Measurements from ENCODE around the gene PRSS50.

PRSS50 gene

DNA sequence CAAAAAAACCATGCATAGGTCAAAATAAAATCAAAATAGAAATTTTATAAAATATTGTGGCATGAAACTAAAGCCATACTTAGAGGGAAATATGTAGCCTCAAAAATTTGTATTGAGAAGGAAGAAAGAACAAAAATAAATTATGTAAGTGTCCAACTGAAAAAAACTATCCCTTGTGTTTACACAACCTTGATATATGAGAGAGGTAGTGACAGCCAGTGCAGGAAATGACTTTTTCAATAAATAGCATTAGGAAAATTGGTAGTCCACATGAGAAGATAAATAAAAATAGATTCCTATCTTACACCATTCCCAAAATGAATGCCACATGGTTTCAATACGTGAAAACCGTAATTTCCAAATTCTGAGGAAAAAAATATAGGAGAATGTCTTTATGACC lies 13.2 kb upstream of the PRSS50 start:
- no peaks in the 10 kb centered on the region for H3K36me3 ChIP-seq (ENCODE audit: insufficient read depth, low read length)
- no peak overlapping the region for H3K27ac ChIP-seq (ENCODE audit: low read length)
- no peak for TF ChIP-seq EZH2 (IDR thresholded peaks at IDR 0.05; ENCODE audit: borderline replicate concordance, low read depth, low read length, severe bottlenecking)
- H3K9me3 ChIP-seq (ENCODE audit: insufficient read depth, low read length, severe bottlenecking) = no peaks in the 10 kb centered on the region
- ATAC-seq (ENCODE audit: insufficient read depth, low read depth) = no peak
- no peak overlapping the region for H3K9ac ChIP-seq (ENCODE audit: low read depth, low read length)
- no peaks in the 10 kb centered on the region for H4K20me1 ChIP-seq (ENCODE audit: insufficient read depth, low read length)
- no peak overlapping the region for H3K4me2 ChIP-seq (ENCODE audit: insufficient read depth, low read length)
- H3K4me1 ChIP-seq (ENCODE audit: insufficient read depth, low read length) = no peaks in the 10 kb centered on the region
- H3K79me2 ChIP-seq (ENCODE audit: insufficient read depth, low read length) = no peaks in the 10 kb centered on the region
- H3K4me3 ChIP-seq (ENCODE audit: low read depth in 1 of 2, low read length in 2 of 2) = no peak overlapping the region
- H2AFZ ChIP-seq (ENCODE audit: low read depth, low read length) = no peak overlapping the region
- peaks cover 5% of the 10 kb centered on the region for H3K27me3 ChIP-seq (ENCODE audit: insufficient read depth, low read length, poor library complexity)
- no peak for DNase-seq

DNA sequence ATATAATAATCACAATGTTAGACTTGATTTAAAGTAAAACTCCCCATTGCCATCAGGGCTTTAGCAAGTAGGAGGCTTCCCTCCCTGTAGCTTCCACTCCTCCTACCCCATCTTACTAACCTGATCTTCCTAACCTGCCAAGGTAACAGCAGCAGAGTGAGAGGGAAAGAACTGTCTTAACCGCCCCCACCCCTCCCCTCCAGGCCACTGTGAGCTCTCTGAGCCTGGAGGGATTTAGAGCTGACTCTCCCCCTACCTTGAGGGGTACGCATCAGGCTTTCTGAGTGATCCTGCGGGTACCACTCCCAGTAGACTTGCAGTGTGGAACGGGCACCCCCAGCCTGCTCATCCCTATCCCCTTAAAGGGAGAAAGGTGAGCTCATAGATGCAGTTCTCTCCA lies 11.4 kb upstream of the PRSS50 start:
- Histone ChIP-seq H4K20me1 (ENCODE audit: insufficient read depth, low read length) (no peaks in the 10 kb centered on the region), H3K9me3 (ENCODE audit: insufficient read depth, low read length, severe bottlenecking) (no peaks in the 10 kb centered on the region), H3K4me3 (ENCODE audit: low read depth in 1 of 2, low read length in 2 of 2) (no peak overlapping the region), H3K27ac (ENCODE audit: low read length) (no peak overlapping the region), H3K4me2 (ENCODE audit: insufficient read depth, low read length) (no peak overlapping the region), H3K4me1 (ENCODE audit: insufficient read depth, low read length) (no peaks in the 10 kb centered on the region), H3K36me3 (ENCODE audit: insufficient read depth, low read length) (no peaks in the 10 kb centered on the region), H2AFZ (ENCODE audit: low read depth, low read length) (no peak overlapping the region), H3K27me3 (ENCODE audit: insufficient read depth, low read length, poor library complexity) (peaks cover 5% of the 10 kb centered on the region), H3K9ac (ENCODE audit: low read depth, low read length) (no peak overlapping the region), H3K79me2 (ENCODE audit: insufficient read depth, low read length) (no peaks in the 10 kb centered on the region)
- DNase-seq (no peak), ATAC-seq (ENCODE audit: insufficient read depth, low read depth) (no peak)
- no peak for TF ChIP-seq EZH2 (IDR thresholded peaks at IDR 0.05; ENCODE audit: borderline replicate concordance, low read depth, low read length, severe bottlenecking)

DNA sequence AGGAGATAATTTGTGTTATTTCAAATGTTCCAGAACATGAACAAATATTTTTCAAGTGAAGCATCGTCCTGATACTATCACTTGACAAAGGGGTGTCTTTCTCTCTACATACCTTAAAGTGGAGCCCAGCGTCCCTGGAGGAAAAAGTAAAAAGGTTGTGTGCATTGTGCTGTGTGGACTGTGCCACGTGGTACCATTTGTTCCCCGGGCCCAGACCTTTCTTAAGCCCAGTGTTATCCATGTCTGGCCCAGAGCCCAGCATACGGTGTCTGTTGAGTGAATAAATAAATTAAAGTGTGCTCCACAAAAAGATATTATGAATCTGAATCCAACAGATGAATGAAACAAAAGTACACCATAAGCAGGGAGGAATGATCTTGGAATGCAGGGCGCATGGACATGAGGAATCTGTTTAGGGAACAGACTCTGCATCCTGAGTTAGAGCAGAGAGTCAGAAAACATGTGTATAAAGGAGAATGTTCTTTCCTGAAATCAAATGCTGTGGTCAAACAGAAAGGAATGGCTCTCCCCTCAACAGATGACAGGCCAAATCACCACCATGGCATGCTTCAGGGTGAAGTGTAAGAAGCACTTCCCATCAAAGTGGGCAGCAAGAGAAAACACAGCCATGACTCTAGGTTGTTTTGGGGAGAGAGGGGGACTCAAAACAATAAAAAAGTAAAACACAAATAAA lies 8.1 kb upstream of the PRSS50 start:
- no peaks in the 10 kb centered on the region for H4K20me1 ChIP-seq (ENCODE audit: insufficient read depth, low read length)
- no peak overlapping the region for H2AFZ ChIP-seq (ENCODE audit: low read depth, low read length)
- no peak overlapping the region for H3K4me2 ChIP-seq (ENCODE audit: insufficient read depth, low read length)
- H3K27ac ChIP-seq (ENCODE audit: low read length) = no peak overlapping the region
- no peak overlapping the region for H3K9ac ChIP-seq (ENCODE audit: low read depth, low read length)
- H3K79me2 ChIP-seq (ENCODE audit: insufficient read depth, low read length) = no peaks in the 10 kb centered on the region
- DNase-seq = no peak
- no peak overlapping the region for H3K4me3 ChIP-seq (ENCODE audit: low read depth in 1 of 2, low read length in 2 of 2)
- H3K4me1 ChIP-seq (ENCODE audit: insufficient read depth, low read length) = no peaks in the 10 kb centered on the region
- no peaks in the 10 kb centered on the region for H3K36me3 ChIP-seq (ENCODE audit: insufficient read depth, low read length)
- H3K9me3 ChIP-seq (ENCODE audit: insufficient read depth, low read length, severe bottlenecking) = no peaks in the 10 kb centered on the region
- TF ChIP-seq EZH2 (IDR thresholded peaks at IDR 0.05; ENCODE audit: borderline replicate concordance, low read depth, low read length, severe bottlenecking) = no peak
- TF ChIP-seq, protein P1, sequence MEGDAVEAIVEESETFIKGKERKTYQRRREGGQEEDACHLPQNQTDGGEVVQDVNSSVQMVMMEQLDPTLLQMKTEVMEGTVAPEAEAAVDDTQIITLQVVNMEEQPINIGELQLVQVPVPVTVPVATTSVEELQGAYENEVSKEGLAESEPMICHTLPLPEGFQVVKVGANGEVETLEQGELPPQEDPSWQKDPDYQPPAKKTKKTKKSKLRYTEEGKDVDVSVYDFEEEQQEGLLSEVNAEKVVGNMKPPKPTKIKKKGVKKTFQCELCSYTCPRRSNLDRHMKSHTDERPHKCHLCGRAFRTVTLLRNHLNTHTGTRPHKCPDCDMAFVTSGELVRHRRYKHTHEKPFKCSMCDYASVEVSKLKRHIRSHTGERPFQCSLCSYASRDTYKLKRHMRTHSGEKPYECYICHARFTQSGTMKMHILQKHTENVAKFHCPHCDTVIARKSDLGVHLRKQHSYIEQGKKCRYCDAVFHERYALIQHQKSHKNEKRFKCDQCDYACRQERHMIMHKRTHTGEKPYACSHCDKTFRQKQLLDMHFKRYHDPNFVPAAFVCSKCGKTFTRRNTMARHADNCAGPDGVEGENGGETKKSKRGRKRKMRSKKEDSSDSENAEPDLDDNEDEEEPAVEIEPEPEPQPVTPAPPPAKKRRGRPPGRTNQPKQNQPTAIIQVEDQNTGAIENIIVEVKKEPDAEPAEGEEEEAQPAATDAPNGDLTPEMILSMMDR (IDR thresholded peaks at IDR 0.05; ENCODE audit: borderline replicate concordance, extremely low read depth, low read length, poor library complexity, severe bottlenecking) = no peak
- H3K27me3 ChIP-seq (ENCODE audit: insufficient read depth, low read length, poor library complexity) = peaks cover 5% of the 10 kb centered on the region
- no peak for ATAC-seq (ENCODE audit: insufficient read depth, low read depth)

DNA sequence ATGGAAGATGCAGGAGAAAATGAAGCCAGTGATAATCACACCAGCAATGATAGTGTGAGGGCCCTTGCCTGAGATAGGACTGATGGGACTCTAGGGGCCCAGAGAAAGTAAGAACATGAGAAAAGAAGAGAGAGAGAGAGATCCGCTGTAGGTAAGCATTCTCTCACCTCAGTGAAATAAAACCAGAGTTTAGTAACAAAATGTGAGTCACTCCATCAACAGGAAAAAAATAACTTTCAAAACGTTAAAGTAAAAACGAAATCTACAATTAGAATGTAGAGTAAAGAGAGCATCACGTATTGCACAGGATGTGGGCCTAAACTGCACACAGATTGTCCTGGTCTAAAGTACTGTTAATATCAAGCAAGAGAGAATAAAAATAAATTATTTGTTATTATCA lies 6.8 kb upstream of the PRSS50 start:
- Histone ChIP-seq H3K4me2 (ENCODE audit: insufficient read depth, low read length) (no peak overlapping the region), H3K36me3 (ENCODE audit: insufficient read depth, low read length) (no peaks in the 10 kb centered on the region), H3K27ac (ENCODE audit: low read length) (no peak overlapping the region), H3K4me3 (ENCODE audit: low read depth in 1 of 2, low read length in 2 of 2) (no peak overlapping the region), H3K9me3 (ENCODE audit: insufficient read depth, low read length, severe bottlenecking) (no peaks in the 10 kb centered on the region), H3K79me2 (ENCODE audit: insufficient read depth, low read length) (no peaks in the 10 kb centered on the region), H3K9ac (ENCODE audit: low read depth, low read length) (no peak overlapping the region), H2AFZ (ENCODE audit: low read depth, low read length) (no peak overlapping the region), H3K4me1 (ENCODE audit: insufficient read depth, low read length) (no peaks in the 10 kb centered on the region), H3K27me3 (ENCODE audit: insufficient read depth, low read length, poor library complexity) (peaks cover 5% of the 10 kb centered on the region), H4K20me1 (ENCODE audit: insufficient read depth, low read length) (no peaks in the 10 kb centered on the region)
- ATAC-seq (ENCODE audit: insufficient read depth, low read depth) (no peak), DNase-seq (no peak)
- TF ChIP-seq, protein P1 (IDR thresholded peaks at IDR 0.05; ENCODE audit: borderline replicate concordance, extremely low read depth, low read length, poor library complexity, severe bottlenecking) = no peak
- TF ChIP-seq EZH2 (IDR thresholded peaks at IDR 0.05; ENCODE audit: borderline replicate concordance, low read depth, low read length, severe bottlenecking) = no peak
